Subcutaneous abdominal adipose tissue (tissue), 5 donors: ENCODE results near the gene PHTF1.
A peak's percentile ranks its signal among the peaks of the same experiment; 100 is the strongest.

Experiments used
- H3K27ac ChIP-seq: one replicate; pipeline ENCODE4 v1.7.0; 2013; ENCODE audit warnings: low read depth, mild to moderate bottlenecking, inconsistent platforms, low read length, moderate library complexity
- H3K27me3 ChIP-seq, 5 donors: one replicate each; pipeline ENCODE4 v1.7.0; 2013; ENCODE audit warnings: low read length in 5 of 5, inconsistent platforms in 1 of 5; ENCODE audit not compliant: control insufficient read depth in 5 of 5, insufficient read depth in 4 of 5
- H3K36me3 ChIP-seq, 5 donors: one replicate each; pipeline ENCODE4 v1.7.0; 2013; ENCODE audit warnings: low read length in 5 of 5; ENCODE audit not compliant: control insufficient read depth in 5 of 5, insufficient read depth in 5 of 5
- H3K4me1 ChIP-seq, 5 donors: one replicate each; pipeline ENCODE4 v1.7.0; 2013; ENCODE audit warnings: low read length in 5 of 5, mild to moderate bottlenecking in 3 of 5, moderate library complexity in 1 of 5; ENCODE audit not compliant: control insufficient read depth in 5 of 5, insufficient read depth in 5 of 5
- H3K4me3 ChIP-seq, 5 donors: one replicate each; pipeline ENCODE4 v1.7.0; 2013; ENCODE audit warnings: low read length in 5 of 5, low read depth in 1 of 5
- H3K9ac ChIP-seq, 5 donors: one replicate each; pipeline ENCODE4 v1.7.0; 2013; ENCODE audit warnings: low read length in 5 of 5, mild to moderate bottlenecking in 4 of 5, moderate library complexity in 3 of 5
- H3K9me3 ChIP-seq, 5 donors: one replicate each; pipeline ENCODE4 v1.7.0; 2013; ENCODE audit warnings: low read length in 5 of 5; ENCODE audit not compliant: control insufficient read depth in 5 of 5
- donor health status: healthy.
- donor health status: healthy.
- donor health status: healthy.
- donor health status: healthy.
- donor health status: healthy.

PHTF1 gene

DNA sequence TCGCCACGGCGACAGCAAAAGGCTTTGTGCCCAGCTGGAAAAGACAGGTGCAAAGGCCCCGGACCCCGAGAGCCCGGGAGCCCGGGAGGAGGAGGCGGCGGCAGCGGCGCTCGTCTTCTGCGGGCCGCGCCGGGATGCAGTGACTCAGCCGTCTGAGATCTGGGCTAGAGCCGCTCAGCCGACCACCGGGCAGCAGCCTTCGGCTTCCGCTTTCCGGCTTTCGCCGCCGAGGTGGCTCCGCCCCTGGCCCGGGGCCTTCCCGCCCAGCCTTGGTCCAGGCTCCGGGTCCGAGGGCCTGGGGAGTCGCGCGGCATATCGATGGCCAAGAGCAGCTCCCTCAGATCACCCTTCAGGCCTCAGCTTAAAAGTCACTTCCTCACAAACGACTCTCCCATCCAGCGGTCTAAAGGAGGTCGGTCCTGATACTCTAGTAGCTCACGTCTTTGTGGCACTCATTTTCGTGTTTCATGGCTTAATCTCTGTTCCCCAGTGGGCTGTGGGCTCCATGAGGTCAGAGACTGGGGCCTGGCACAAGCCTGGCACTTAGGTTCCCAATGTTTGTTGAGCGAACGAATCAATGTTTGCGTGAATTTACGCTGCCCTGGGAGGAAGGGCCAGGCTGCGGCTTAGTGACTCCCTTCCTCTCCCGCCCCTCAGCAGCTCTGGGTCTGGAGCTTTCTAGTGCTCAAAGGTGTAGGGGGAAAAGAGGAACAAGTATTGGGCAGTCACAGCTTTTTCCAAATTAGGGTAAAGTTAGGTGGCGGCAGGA lies at the start of gene PHTF1:
TSS of gene PHTF1 (minus strand) at position 154 of the 769 bp plus-strand sequence. CDS start 783 bp downstream, outside the sequence.
- no peaks in the 10 kb centered on the region for H3K9me3 ChIP-seq
- peaks cover 0 to 26% (median 21%) of the 10 kb centered on the region in 5 donors for H3K4me1 ChIP-seq
- peaks cover 0 to 4% (median 0%) of the 10 kb centered on the region in 5 donors for H3K36me3 ChIP-seq
- H3K27me3 ChIP-seq: no peaks in the 10 kb centered on the region
- peak within 1 kb of the TSS; percentile 92 to 99 (median 97) for H3K4me3 ChIP-seq
- peak within 1 kb of the TSS; percentile 93 to 100 (median 96) for H3K9ac ChIP-seq
- peak within 1 kb of the TSS; percentile 94 for H3K27ac ChIP-seq

DNA sequence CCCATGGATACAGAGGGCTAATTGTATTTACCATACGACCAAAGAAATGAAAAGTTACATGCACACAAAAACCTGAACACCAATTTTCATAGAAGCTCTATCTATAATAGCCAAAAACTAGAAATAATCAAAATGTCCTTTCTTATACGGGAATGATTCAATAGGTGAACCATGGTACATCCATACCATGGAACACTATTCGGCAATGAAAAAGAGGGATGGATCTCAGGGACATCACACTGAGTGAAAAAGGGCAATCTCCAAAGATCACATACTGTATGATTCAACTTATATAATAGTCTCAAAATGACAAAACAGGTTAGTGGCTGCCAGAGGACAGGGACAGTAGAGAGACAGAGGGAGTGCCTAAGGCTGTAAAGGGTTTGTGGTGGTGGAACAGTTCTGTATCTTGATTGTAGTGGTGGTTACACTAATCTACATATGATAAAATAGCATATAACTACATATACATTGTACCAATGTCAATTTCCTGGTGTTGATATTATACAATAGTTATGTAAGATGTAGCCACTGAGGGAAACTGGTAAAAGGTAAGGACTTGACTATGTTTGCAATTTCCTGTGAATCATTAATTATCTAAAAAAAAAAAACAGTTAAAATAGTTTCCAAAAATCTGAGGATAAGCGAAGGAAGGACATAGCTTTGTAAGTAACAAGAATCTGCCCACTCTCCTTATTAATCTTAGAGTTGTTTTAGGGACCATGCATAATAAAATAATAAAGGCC lies 49.3 kb upstream of the PHTF1 start:
- Histone ChIP-seq H3K4me1 (peaks cover 0 to 45% (median 30%) of the 10 kb centered on the region in 5 donors), H3K36me3 (no peaks in the 10 kb centered on the region), H3K27me3 (no peaks in the 10 kb centered on the region), H3K9ac (no peak overlapping the region), H3K4me3 (no peak overlapping the region), H3K27ac (peak overlapping the region; percentile 49), H3K9me3 (no peaks in the 10 kb centered on the region)

DNA sequence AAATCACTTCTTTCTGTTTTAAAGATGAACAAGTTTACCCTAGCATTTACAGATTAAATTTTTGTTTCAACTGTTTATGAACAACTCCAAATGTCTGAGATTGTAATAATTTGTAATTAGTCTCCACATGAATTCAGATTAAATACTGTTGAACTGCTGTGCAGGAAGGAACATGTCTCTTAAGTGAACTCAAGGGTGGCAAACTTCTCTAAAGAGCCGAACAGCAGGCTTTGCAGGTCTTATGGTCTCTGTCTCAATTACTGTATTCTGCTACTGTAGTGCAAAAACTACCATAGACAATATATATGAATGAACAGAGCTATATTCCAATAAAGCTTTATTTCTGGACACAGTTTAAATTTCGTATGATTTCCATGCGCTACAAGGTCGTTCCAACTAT lies 46.4 kb upstream of the PHTF1 start:
- Histone ChIP-seq H3K9ac (no peak overlapping the region), H3K27me3 (no peaks in the 10 kb centered on the region), H3K4me1 (peaks cover 0 to 34% (median 15%) of the 10 kb centered on the region in 5 donors), H3K27ac (no peak overlapping the region), H3K9me3 (no peaks in the 10 kb centered on the region), H3K36me3 (no peaks in the 10 kb centered on the region), H3K4me3 (no peak overlapping the region)

DNA sequence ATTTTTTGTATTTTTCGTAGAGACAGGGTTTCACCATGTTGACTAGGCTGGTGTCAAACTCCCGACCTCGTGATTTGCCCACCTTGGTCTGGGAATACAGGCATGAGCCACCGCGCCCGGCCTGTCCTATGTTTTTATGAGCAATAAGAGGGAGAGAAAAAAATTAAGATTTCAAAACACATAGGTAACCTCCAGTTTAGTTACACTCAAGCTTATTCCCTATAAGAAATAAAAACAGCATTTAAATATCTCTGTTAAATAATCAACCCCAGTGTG lies 45.9 kb upstream of the PHTF1 start:
- Histone ChIP-seq H3K4me3 (no peak overlapping the region), H3K36me3 (no peaks in the 10 kb centered on the region), H3K4me1 (peaks cover 0 to 32% (median 12%) of the 10 kb centered on the region in 5 donors), H3K9ac (no peak overlapping the region), H3K27ac (no peak overlapping the region), H3K9me3 (no peaks in the 10 kb centered on the region), H3K27me3 (no peaks in the 10 kb centered on the region)

DNA sequence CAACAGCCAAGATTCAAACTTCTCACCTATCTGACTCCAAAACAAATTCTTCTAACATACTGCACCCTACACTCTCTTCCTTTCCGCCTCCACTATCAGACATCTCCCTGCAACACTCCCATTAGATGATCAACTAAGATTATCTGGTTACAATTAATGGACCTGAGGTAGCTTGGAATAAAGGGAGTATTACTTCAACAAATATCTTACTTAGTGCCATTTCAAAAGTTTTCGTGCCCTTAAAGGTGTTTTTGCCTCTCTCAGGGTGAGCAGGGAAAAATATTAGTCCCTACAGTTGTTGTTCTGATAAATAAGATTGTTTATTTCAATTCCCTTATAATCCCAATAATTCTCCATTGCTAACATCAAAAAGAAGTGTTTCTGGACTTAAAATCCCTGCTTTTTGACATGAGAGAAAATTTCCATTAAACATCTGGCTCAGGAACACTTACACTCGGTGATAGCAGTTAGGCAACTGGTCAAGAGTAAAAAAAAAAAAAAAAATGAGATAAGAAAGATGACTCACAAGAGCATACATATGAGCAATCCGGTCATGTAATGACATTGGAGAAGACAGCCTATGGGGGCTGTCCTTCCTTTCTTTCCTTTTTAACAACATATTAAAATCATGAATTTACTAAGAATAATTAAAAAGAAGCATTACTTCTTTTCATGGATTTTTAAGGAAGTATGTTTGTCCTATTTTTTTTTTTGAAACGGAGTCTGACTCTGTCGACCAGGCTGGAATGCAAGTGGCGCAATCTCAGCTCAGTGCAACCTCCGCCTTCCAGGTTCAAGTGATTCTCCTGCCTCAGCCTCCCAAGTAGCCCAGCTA lies 45.4 kb upstream of the PHTF1 start:
- Histone ChIP-seq H3K4me3 (no peak overlapping the region), H3K27ac (no peak overlapping the region), H3K9me3 (no peaks in the 10 kb centered on the region), H3K36me3 (no peaks in the 10 kb centered on the region), H3K4me1 (peaks cover 0 to 27% (median 7%) of the 10 kb centered on the region in 5 donors), H3K27me3 (no peaks in the 10 kb centered on the region), H3K9ac (no peak overlapping the region)

DNA sequence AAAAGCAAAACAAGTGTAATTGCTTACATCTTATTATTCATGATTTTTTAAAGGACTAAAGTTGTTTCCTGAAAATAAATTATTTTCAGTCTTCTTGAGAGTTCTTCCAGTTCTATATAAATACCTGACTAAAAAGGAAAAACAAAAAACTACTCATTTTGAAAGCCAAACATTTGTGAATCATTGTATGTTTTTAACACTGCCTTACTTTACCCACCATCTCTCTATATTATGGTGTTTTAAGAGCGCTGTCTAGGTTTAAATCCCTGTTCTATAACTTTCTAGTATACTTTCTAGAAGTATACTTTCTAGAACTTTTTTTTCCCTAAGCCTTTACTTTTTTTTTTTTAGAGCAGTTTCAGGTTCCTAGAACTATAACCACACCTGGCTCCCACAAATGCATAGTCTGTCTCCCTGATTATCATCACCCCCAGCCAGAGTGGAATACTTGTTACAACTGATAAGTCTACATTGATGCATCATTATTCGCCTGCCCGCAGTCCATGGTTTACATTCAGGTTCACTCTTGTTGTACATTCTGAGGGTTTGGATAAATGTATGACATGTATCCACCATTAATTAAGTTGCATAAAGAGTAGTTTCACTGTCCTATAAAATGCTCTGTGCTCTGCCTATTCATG lies 43.2 kb upstream of the PHTF1 start:
- Histone ChIP-seq H3K27ac (no peak overlapping the region), H3K27me3 (no peaks in the 10 kb centered on the region), H3K9ac (no peak overlapping the region), H3K4me3 (no peak overlapping the region), H3K9me3 (no peaks in the 10 kb centered on the region), H3K4me1 (peaks cover 0 to 22% (median 5%) of the 10 kb centered on the region in 5 donors), H3K36me3 (peaks cover 2 to 4% (median 3%) of the 10 kb centered on the region in 5 donors)

DNA sequence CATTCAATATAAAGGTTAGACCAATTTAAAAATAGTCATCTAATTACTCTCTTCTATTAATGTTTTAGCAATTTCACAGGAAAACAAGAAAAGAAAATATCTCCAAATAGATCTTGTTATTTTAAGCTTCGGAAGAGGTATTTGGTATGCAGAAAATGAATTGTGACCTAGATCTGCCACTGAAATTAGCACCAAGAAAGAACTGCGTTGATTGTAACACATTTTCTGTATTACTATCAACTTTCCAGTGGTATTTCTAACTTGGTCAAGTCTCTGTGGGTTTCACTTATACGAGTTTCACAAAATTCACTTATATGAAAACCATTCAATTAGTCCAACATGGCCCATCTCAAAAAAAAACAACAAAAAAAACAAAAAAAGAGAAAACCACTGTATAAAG lies 41.2 kb upstream of the PHTF1 start:
- H3K4me1 ChIP-seq: peaks cover 0 to 22% (median 5%) of the 10 kb centered on the region in 5 donors
- no peaks in the 10 kb centered on the region for H3K27me3 ChIP-seq

DNA sequence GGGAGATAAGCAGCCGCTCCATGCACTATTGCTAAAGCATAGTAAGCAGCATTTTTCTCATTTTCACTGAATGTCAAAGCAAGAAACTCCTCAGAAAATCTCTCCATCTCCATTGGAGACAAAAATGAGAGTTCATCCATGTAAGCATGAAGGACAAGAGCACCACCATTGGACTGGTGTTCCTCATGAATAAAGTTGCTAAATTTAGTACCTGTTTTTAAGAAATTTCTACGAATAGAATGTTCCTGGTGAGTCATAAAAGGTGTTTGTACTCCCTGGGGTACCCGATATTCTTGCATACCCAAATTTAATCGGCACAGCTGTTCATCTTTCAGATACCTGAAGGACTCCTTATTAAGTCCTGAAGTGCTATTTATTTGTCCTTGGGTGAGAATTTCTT lies 38.2 kb upstream of the PHTF1 start:
- H3K27ac ChIP-seq: no peak overlapping the region
- H3K9me3 ChIP-seq: no peaks in the 10 kb centered on the region
- no peaks in the 10 kb centered on the region for H3K27me3 ChIP-seq
- no peak overlapping the region for H3K9ac ChIP-seq
- H3K36me3 ChIP-seq: peaks cover 13 to 20% (median 18%) of the 10 kb centered on the region in 5 donors
- H3K4me3 ChIP-seq: no peak overlapping the region
- H3K4me1 ChIP-seq: peaks cover 0 to 11% (median 3%) of the 10 kb centered on the region in 5 donors

More for the DNA sequence above, 41.2 kb upstream of the PHTF1 start:
- Histone ChIP-seq H3K9me3 (no peaks in the 10 kb centered on the region), H3K27ac (no peak overlapping the region), H3K4me3 (no peak overlapping the region), H3K36me3 (peaks cover 11 to 18% (median 12%) of the 10 kb centered on the region in 5 donors), H3K9ac (no peak overlapping the region)

DNA sequence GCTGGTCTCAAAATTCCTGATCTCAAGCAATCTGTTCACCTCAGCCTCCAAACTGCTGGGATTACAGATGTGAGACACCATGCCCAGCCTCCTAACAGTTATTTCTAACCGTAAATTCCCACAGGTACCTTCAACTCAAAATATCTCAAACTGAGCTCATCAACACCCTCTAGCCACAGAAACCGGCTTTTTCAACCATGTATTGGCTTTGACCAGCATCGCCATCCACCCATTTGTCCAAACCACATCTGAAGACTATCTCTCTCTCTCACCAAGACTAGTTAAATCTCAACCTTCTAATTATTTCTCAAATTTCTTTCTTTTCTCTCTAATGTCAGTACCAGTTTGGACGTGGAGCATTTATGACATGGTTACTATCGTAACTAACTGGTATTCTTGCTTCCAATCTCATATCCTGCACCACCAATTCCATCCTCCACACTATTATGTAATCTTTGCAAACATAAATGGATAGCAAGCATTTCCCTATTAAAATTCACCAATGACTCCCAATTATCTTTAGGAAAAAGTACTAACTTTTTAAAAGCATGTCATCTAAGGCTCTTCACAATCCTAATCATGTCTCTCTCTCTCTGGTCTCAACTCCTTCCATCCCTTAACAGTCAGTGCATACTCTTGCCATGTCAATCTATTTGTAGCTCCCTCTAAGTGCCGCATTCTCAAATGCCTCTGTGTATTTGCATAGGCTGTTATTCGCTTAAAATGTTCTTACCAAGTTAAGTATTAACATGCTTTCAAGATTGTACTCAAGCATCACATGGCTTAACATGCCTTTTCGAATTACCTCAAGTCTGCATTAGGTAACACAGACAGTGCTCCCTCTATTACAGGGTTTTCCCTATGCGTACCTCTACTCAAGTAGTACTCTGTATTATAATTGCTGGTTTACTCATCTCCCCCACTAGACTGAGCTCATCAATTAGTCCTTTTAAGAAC lies 34.9 kb upstream of the PHTF1 start:
- Histone ChIP-seq H3K9me3 (no peaks in the 10 kb centered on the region), H3K27me3 (no peaks in the 10 kb centered on the region), H3K27ac (no peak overlapping the region), H3K4me1 (peaks cover 0 to 6% (median 1%) of the 10 kb centered on the region in 5 donors), H3K9ac (no peak overlapping the region), H3K4me3 (no peak overlapping the region), H3K36me3 (peaks cover 13 to 22% (median 20%) of the 10 kb centered on the region in 5 donors)
